ENCODE results near the gene SLC45A1. TPM values are rescaled to one million over a fixed set of nuclear protein-coding genes. Genes with fewer than 3 reads are reported as not detected.

The SLC45A1 gene
- total RNA-seq, 2 donors from 2014 or later = 1.0 to 3.0 TPM

DNA sequence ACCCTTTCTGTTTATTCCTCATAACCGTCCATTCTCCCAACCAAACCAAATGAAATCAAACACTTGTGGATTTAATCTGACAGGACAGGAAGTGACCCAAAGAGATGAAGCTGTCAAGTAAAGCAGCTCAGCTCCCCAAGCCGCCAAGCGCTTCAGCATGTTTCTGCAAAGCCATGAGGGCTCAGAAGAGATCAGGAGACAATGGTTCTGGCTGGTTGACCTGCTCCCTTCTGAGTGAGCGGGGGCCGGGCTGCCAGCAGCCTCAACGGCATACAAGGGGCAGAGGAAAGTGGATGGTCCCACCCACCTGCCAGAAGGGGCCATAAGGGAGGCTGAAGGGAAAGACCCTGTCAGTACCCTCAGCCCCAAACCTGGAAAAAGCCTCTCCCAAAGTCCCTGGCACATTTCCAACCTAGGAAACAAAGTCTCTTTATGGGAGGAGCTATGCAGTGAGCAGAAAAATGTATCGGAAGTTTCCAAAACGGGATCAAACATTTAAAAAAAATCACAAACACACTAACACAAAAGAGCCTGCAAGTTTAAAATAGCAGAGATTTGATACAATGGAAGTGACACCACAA lies 45.4 kb downstream of the SLC45A1 start:
- H3K36me3 ChIP-seq = peaks cover 83% of the 10 kb centered on the region
- no peak overlapping the region for H3K4me3 ChIP-seq
- no peak for DNase-seq (ENCODE audit: low spot score)
- peaks cover 4 to 61% of the 10 kb centered on the region in 2 donors for H3K4me1 ChIP-seq
- TF ChIP-seq, protein P1, sequence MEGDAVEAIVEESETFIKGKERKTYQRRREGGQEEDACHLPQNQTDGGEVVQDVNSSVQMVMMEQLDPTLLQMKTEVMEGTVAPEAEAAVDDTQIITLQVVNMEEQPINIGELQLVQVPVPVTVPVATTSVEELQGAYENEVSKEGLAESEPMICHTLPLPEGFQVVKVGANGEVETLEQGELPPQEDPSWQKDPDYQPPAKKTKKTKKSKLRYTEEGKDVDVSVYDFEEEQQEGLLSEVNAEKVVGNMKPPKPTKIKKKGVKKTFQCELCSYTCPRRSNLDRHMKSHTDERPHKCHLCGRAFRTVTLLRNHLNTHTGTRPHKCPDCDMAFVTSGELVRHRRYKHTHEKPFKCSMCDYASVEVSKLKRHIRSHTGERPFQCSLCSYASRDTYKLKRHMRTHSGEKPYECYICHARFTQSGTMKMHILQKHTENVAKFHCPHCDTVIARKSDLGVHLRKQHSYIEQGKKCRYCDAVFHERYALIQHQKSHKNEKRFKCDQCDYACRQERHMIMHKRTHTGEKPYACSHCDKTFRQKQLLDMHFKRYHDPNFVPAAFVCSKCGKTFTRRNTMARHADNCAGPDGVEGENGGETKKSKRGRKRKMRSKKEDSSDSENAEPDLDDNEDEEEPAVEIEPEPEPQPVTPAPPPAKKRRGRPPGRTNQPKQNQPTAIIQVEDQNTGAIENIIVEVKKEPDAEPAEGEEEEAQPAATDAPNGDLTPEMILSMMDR (IDR thresholded peaks at IDR 0.05) = no peak
- H3K27me3 ChIP-seq = no peaks in the 10 kb centered on the region
- H3K27ac ChIP-seq = peak overlapping the region; percentile 90 to 98
- H3K9me3 ChIP-seq = no peaks in the 10 kb centered on the region

DNA sequence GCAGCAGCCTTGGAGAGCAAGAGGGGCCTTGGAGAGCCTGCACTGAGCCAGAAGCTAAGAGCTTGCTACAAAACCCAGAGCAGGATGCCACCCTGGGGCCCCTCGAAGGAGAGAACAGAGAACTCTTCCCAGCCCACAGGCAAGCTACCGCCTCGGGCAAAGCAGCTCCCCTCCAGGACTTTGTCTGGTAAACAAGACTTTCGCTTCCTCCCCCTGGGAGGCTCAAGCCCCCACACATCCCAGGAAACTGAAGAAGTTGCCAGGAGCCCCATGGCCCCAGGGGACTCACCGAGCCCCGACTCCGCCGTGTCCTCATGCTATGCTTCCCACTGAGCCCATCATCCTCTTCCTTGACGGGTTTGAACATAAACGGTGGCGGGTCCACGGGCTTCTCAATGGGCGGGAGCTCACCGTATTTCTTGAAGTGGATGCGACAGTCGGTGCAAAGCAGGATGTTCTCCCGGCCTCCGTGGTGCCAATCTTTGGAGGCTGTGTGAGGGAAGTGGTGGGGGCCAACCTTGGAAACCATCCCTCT lies 45.9 kb downstream of the SLC45A1 start:
- H3K36me3 ChIP-seq = peaks cover 77% of the 10 kb centered on the region
- H3K27me3 ChIP-seq = no peaks in the 10 kb centered on the region
- no peaks in the 10 kb centered on the region for H3K9me3 ChIP-seq
- peak overlapping the region; percentile 90 to 98 for H3K27ac ChIP-seq
- no peak for DNase-seq (ENCODE audit: low spot score)
- H3K4me1 ChIP-seq = peaks cover 4 to 65% of the 10 kb centered on the region in 2 donors
- H3K4me3 ChIP-seq = no peak overlapping the region
- TF ChIP-seq, protein P1 (IDR thresholded peaks at IDR 0.05) = no peak

DNA sequence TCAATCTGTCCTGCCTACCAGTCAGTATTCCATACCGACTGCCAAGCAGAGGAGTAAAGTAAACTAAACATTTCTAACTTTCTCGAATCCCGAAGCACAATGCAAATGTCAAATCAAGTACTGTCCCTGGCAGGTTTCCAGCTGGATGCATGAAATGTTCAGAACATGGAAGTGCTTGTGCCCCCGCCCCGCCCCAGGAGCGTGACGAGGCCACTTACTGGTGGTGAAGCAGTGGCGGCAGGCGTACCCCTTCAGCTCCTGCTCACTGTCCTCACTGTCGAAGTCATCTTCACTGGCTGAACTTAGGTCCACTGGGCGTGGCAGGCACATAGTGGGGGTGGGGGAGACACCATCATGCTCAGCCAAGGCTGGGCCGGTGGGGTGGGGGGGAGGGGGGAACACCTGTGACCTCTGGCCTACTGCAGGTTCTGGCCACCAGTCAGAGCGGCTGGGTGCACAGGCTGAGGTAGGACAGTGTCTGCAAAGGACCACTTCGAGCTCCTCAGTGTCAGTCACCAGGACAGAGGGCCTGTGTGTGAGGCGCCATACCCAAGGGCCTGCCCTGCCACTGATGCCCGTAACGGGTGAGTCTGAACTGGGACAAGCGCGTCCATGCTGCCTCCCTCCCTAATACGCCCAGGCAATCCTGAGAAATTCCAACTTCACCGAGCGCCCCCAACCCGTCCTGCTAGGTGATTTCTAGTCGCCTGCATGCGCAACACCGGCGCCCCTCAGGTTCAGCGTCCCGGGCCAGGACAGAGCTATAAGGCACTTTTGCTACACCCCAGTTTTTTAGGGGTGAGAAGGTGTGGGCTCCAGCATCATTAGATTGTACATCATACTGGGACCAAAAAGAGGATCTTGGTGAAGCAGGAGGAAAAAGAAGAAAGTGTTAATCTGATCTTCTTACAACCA lies 46.9 kb downstream of the SLC45A1 start:
- Histone ChIP-seq H3K9me3 (no peaks in the 10 kb centered on the region), H3K4me3 (no peak overlapping the region), H3K4me1 (peaks cover 4 to 73% of the 10 kb centered on the region in 2 donors), H3K36me3 (peaks cover 68% of the 10 kb centered on the region), H3K27ac (peak overlapping the region; percentile 90 to 98), H3K27me3 (no peaks in the 10 kb centered on the region)
- no peak for DNase-seq (ENCODE audit: low spot score)
- TF ChIP-seq, protein P1 (IDR thresholded peaks at IDR 0.05) = no peak

DNA sequence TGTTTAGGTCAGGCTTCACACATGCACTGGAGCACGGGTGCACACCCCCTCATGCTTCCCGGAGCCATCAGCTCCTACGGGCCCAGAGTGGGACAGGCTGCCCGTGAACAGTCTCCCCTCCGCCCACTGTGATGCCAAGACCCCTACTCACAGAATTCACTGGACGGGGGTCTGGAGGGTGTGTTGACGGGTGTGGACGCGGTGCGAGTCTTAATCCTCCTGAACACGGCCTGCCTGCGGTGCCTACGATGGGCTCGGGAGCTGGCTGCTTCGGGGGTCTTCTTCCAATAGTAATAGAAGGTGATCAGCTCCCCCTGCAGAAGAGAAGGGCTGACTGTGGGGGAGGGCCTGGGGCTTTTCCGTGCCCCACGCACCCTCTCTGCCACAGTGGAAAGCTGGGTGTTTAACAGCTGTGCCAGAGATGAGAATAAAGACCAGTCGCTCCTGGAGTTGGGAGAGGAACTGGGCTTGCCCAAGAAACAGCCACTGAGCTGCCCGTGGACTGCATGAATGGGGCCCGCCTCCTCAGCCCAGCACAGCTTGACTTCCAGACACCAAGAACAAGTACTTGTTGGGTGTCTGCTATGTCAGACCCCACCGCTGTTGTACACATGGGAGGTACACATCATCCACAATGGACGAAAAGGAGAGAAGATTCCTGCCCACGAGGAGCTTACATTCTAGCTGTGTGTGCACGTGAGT lies 47.9 kb downstream of the SLC45A1 start:
- no peaks in the 10 kb centered on the region for H3K9me3 ChIP-seq
- H3K36me3 ChIP-seq = peaks cover 57% of the 10 kb centered on the region
- DNase-seq (ENCODE audit: low spot score) = no peak
- H3K4me1 ChIP-seq = peaks cover 4 to 84% of the 10 kb centered on the region in 2 donors
- no peak overlapping the region for H3K4me3 ChIP-seq
- H3K27ac ChIP-seq = peak overlapping the region; percentile 90 to 98
- H3K27me3 ChIP-seq = no peaks in the 10 kb centered on the region
- TF ChIP-seq, protein P1 (IDR thresholded peaks at IDR 0.05) = no peak

DNA sequence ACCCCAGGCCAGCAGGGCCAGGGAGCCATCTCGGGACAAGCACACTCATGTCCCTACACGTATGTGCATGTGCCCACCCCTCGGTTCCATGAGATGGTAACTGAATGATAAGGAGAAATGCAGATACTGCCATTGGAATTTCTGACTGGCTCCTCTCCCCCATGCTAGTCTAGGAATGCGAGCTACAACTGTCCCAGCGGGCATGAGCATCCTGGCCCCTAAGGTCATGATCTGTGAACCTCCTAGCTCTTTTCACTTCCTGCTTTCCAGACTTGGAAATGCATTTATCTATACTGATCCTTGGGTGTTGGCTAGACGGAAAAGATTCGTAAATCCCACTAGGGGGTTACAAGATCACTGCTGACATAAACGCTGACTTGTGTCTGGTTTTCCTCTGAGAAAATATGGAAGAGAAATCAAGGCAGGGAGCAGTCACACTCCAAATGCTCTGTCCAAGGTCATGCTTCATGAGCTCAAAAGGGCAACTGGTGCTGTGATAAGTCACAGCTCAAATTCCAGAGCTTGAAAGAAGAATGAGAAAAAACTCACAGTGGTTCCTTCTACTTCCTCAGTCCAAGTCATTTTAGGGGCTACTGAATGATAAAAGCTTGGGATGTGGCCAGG lies 49.8 kb downstream of the SLC45A1 start:
- DNase-seq (ENCODE audit: low spot score) = no peak
- H3K27me3 ChIP-seq = no peaks in the 10 kb centered on the region
- peaks cover 4 to 98% of the 10 kb centered on the region in 2 donors for H3K4me1 ChIP-seq
- H3K36me3 ChIP-seq = peaks cover 46% of the 10 kb centered on the region
- H3K4me3 ChIP-seq = no peak overlapping the region
- peak overlapping the region; percentile 90 to 98 for H3K27ac ChIP-seq
- no peaks in the 10 kb centered on the region for H3K9me3 ChIP-seq
- TF ChIP-seq, protein P1 (IDR thresholded peaks at IDR 0.05) = no peak

Data from right atrium auricular region (tissue), 2 donors.